ENCODE measurements around the gene RBM33.

RBM33 gene

GRCh38 chr7:155820788-155821187 lies 176.3 kb downstream of the RBM33 start:
- Histone ChIP-seq H3K4me1 (ENCODE audit: control insufficient read depth in 1 of 2, insufficient read depth in 2 of 2, low read length in 2 of 2) (no peaks in the 10 kb centered on the region), H3K36me3 (ENCODE audit: control insufficient read depth in 1 of 2, insufficient read depth in 2 of 2, low read length in 2 of 2) (no peaks in the 10 kb centered on the region), H3K27ac (ENCODE audit: low read length) (no peak overlapping the region), H3K9me3 (ENCODE audit: control insufficient read depth in 1 of 2, low read length in 2 of 2) (no peaks in the 10 kb centered on the region), H3K27me3 (ENCODE audit: low read depth, low read length) (no peaks in the 10 kb centered on the region), H3K4me3 (ENCODE audit: low read depth in 1 of 2, low read length in 2 of 2) (no peak overlapping the region)

DNA sequence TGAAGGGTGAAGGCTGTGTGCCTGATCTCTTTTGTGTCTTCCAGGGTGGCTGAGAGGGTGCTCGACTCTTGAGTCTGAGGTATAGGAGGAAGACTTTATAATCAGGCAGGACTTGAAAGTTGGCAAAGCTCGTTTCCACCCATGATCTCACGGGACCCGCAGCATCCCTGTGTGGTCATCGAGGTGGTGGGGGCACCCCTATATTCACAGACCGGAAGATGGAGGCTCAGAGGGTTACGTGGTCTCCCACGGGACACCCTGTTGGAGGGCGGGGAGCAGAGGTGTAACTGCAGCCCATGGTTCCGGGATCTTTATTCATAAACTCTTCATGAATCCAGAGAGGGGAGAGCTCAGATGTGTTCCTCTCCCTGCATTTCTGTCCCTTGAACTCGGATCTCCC lies 177.4 kb downstream of the RBM33 start:
- Histone ChIP-seq H3K27ac (ENCODE audit: low read length) (no peak overlapping the region), H3K36me3 (ENCODE audit: control insufficient read depth in 1 of 2, insufficient read depth in 2 of 2, low read length in 2 of 2) (no peaks in the 10 kb centered on the region), H3K27me3 (ENCODE audit: low read depth, low read length) (no peaks in the 10 kb centered on the region), H3K4me3 (ENCODE audit: low read depth in 1 of 2, low read length in 2 of 2) (no peak overlapping the region), H3K9me3 (ENCODE audit: control insufficient read depth in 1 of 2, low read length in 2 of 2) (no peaks in the 10 kb centered on the region), H3K4me1 (ENCODE audit: control insufficient read depth in 1 of 2, insufficient read depth in 2 of 2, low read length in 2 of 2) (no peaks in the 10 kb centered on the region)

- H3K27me3 ChIP-seq (ENCODE audit: low read depth, low read length), result no peaks in the 10 kb centered on the region
These were observed 179.9 kb downstream of the RBM33 start for GRCh38 chr7:155824227-155824886.

DNA sequence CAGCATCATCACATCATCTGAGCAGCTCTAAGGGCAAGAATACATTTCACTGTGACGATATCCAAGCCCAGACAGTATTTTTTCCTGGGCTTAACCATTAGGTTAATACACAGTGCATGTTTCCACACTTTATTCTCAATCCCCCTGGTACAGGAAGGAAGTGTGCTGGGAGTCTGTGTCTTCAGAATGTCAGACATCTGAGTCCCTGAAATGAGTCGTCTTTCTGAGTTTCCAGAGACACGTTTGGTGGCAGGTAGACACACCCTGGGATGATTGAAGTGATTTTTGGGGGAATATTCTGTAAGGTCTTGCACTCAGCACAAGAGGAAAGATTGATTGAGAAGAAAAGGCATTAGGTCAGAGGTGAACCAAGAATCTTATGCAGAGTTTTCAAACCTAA lies 180.9 kb downstream of the RBM33 start:
- no peaks in the 10 kb centered on the region for H3K36me3 ChIP-seq (ENCODE audit: control insufficient read depth in 1 of 2, insufficient read depth in 2 of 2, low read length in 2 of 2)
- no peak overlapping the region for H3K4me3 ChIP-seq (ENCODE audit: low read depth in 1 of 2, low read length in 2 of 2)
- H3K27me3 ChIP-seq (ENCODE audit: low read depth, low read length), result no peaks in the 10 kb centered on the region
- H3K27ac ChIP-seq (ENCODE audit: low read length), result no peak overlapping the region
- H3K4me1 ChIP-seq (ENCODE audit: control insufficient read depth in 1 of 2, insufficient read depth in 2 of 2, low read length in 2 of 2), result no peaks in the 10 kb centered on the region
- no peaks in the 10 kb centered on the region for H3K9me3 ChIP-seq (ENCODE audit: control insufficient read depth in 1 of 2, low read length in 2 of 2)

More at GRCh38 chr7:155824227-155824886, 179.9 kb downstream of the RBM33 start:
- Histone ChIP-seq H3K9me3 (ENCODE audit: control insufficient read depth in 1 of 2, low read length in 2 of 2) (no peaks in the 10 kb centered on the region), H3K4me1 (ENCODE audit: control insufficient read depth in 1 of 2, insufficient read depth in 2 of 2, low read length in 2 of 2) (no peaks in the 10 kb centered on the region), H3K4me3 (ENCODE audit: low read depth in 1 of 2, low read length in 2 of 2) (no peak overlapping the region), H3K27ac (ENCODE audit: low read length) (no peak overlapping the region), H3K36me3 (ENCODE audit: control insufficient read depth in 1 of 2, insufficient read depth in 2 of 2, low read length in 2 of 2) (no peaks in the 10 kb centered on the region)

DNA sequence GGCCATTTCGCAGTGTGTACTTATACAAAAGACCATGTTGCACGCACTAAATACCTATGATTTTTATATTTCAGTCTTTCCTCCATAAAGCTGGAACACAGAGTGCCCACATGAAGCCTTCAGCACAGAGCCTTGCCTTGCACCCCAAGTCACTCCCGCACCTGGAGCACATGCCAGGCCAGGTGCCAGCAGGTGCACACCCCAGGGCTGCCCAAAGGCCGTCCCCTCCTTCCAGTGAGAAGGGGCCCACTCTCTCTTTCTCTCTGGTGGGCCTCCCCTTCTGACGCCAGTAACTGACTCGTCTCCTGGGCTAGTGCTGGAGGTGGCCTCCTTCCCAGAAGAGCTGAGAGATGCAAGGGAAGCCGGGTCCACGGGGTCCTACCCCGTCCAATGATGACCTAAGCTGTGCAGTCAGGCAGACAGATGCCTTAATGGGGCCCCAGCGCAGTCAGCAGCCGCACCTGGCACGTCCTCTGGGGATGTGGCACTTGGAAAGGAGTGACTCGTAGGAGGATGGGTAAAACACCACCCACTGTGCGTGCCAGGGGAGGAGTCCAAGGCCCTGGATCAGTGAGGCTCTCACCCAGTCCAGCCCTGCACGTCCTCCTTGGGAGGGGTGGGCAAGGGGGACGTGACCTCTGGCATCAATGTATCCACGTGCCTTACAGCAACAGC lies 185.5 kb downstream of the RBM33 start:
- H3K27me3 ChIP-seq (ENCODE audit: low read depth, low read length), result no peaks in the 10 kb centered on the region
- H3K9me3 ChIP-seq (ENCODE audit: control insufficient read depth in 1 of 2, low read length in 2 of 2), result no peaks in the 10 kb centered on the region
- no peak overlapping the region for H3K4me3 ChIP-seq (ENCODE audit: low read depth in 1 of 2, low read length in 2 of 2)
- no peaks in the 10 kb centered on the region for H3K36me3 ChIP-seq (ENCODE audit: control insufficient read depth in 1 of 2, insufficient read depth in 2 of 2, low read length in 2 of 2)
- no peaks in the 10 kb centered on the region for H3K4me1 ChIP-seq (ENCODE audit: control insufficient read depth in 1 of 2, insufficient read depth in 2 of 2, low read length in 2 of 2)
- H3K27ac ChIP-seq (ENCODE audit: low read length), result no peak overlapping the region
